ENCODE data around the gene POLA1.
"Not testable (repeated sequence)": the region's sequence is repeated elsewhere in the genome, so short reads cannot be mapped to it uniquely, and the experiment has no call there.

POLA1 gene

DNA sequence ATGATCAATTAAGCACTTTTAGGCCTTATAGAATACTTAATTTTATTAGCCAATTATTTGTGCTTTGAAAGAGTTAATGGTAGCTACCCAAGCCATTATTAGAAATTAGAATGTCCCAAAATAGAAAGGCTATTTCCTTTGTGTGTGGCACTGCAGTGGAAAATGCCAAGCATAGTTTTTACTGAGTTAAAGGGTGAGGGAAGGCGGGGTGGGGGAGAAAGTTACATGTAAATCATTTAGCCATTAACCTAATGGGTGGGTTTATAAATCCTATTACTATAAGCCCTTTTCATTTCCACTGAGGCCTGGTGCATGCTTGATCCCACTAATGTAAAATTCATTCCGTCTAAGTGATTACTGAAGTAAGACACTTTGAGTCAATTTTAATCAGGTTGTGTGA lies 105.8 kb downstream of the POLA1 start:
- TF ChIP-seq, protein P1, sequence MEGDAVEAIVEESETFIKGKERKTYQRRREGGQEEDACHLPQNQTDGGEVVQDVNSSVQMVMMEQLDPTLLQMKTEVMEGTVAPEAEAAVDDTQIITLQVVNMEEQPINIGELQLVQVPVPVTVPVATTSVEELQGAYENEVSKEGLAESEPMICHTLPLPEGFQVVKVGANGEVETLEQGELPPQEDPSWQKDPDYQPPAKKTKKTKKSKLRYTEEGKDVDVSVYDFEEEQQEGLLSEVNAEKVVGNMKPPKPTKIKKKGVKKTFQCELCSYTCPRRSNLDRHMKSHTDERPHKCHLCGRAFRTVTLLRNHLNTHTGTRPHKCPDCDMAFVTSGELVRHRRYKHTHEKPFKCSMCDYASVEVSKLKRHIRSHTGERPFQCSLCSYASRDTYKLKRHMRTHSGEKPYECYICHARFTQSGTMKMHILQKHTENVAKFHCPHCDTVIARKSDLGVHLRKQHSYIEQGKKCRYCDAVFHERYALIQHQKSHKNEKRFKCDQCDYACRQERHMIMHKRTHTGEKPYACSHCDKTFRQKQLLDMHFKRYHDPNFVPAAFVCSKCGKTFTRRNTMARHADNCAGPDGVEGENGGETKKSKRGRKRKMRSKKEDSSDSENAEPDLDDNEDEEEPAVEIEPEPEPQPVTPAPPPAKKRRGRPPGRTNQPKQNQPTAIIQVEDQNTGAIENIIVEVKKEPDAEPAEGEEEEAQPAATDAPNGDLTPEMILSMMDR (IDR thresholded peaks at IDR 0.05; ENCODE audit: control insufficient read depth, insufficient read depth, low read depth, low read length, missing control alignments) = no peak
- no peak overlapping the region for H3K4me3 ChIP-seq (ENCODE audit: control insufficient read depth, low read depth, low read length)
- no peak for DNase-seq (ENCODE audit: low read depth)

DNA sequence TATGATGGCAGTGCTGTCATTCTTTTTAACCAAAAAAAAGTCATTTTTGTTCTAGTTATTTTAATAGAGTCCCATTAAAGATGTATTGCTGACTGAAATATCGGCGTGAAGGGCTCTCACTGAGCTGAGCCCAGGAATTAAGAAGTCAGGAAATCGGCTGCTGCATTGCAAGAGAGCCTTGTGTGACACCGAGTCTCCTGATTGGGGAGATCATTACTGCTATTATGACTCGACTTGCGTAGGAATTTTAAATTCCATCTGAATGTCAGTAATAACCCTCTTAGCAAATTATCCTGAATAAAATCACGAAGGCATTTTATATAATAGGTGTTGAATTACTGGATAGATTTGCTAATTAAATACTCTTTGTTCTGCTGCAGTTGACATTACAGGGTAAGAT lies 111.5 kb downstream of the POLA1 start:
- no peak overlapping the region for H3K4me3 ChIP-seq (ENCODE audit: control insufficient read depth, low read depth, low read length)

DNA sequence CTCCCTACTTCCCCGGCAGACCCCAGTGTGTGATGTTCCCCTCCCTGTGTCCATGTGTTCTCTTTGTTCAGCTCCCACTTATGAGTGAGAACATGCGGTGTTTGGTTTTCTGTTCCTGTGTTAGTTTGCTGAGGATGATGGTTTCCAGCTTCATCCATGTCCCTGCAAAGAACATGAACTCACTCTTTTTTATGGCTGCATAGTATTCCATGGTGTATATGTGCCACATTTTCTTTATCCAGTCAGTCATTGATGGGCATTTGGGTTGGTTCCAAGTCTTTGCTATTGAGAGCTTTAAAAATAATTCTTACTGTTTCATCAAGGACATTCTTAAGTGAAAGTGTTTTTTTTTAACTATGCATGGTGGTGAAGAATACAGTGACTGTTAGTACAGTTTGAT lies 126.1 kb downstream of the POLA1 start:
- H3K4me3 ChIP-seq (ENCODE audit: control insufficient read depth, low read depth, low read length); DNase-seq (ENCODE audit: low read depth): not testable (repeated sequence)

More for the DNA sequence above, 111.5 kb downstream of the POLA1 start:
- no peak for DNase-seq (ENCODE audit: low read depth)
- TF ChIP-seq, protein P1 (IDR thresholded peaks at IDR 0.05; ENCODE audit: control insufficient read depth, insufficient read depth, low read depth, low read length, missing control alignments) = no peak

DNA sequence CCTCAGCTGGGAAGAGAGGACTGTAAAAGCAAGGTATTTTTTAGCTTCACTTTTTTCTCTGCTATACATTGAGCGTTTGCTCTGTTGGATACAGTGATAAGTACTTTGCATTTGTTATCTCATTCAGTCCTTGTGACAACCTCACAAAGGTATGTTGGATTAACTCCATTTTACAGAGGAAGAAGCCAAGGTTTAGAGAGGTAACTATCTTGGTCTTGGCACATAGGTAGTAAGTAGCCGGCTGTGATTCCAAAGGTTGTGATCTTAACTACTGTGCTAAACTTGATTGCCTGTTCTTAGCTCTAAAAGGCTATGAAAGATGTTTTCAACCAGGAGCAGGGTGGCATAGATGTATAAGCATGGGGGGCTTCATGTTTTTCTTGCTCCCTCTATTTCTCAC lies 134.4 kb downstream of the POLA1 start:
- no peak for DNase-seq (ENCODE audit: low read depth)
- TF ChIP-seq, protein P1 (IDR thresholded peaks at IDR 0.05; ENCODE audit: control insufficient read depth, insufficient read depth, low read depth, low read length, missing control alignments) = no peak
- H3K4me3 ChIP-seq (ENCODE audit: control insufficient read depth, low read depth, low read length) = no peak overlapping the region

DNA sequence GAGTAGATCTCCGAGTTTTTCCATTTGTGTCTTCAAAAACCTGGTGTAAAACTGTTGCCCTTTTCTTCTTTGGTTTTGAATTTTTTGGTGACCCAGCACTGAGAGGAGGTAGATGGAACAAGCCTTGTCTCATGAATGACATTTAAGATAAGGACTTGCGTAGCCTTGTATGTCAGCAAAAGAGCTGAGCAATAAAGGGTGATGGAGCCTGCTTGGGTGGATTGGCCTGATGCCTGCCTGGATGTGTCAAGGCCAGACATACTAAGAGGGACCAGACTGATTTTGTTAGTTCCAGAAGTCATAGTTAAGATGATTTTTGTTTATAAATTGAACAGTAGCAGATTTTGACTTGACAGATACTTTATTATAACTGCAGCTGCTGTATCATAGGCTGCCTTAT lies 134.9 kb downstream of the POLA1 start:
- no peak overlapping the region for H3K4me3 ChIP-seq (ENCODE audit: control insufficient read depth, low read depth, low read length)
- DNase-seq (ENCODE audit: low read depth) = no peak
- TF ChIP-seq, protein P1 (IDR thresholded peaks at IDR 0.05; ENCODE audit: control insufficient read depth, insufficient read depth, low read depth, low read length, missing control alignments) = no peak

DNA sequence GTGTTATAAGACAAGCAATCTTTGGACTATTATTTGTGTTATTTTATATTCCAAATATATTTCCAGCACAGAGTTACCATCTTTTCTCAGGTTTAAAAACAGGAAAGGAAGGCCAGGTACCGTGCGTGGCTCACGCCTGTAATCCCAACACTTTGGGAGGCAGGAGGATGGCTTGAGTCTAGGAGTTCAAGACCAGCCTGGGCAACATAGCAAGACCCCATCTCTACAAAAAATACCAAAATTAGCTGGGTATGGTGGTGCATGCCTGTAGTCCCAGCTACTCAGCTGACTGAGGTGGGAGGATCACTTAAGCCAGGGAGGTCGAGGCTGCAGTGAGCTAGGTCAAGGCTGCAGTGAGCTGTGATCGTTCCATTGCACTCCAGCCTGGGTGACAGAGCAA lies 140.0 kb downstream of the POLA1 start:
- H3K4me3 ChIP-seq (ENCODE audit: control insufficient read depth, low read depth, low read length) = no peak overlapping the region
- TF ChIP-seq, protein P1 (IDR thresholded peaks at IDR 0.05; ENCODE audit: control insufficient read depth, insufficient read depth, low read depth, low read length, missing control alignments) = no peak
- DNase-seq (ENCODE audit: low read depth) = no peak

DNA sequence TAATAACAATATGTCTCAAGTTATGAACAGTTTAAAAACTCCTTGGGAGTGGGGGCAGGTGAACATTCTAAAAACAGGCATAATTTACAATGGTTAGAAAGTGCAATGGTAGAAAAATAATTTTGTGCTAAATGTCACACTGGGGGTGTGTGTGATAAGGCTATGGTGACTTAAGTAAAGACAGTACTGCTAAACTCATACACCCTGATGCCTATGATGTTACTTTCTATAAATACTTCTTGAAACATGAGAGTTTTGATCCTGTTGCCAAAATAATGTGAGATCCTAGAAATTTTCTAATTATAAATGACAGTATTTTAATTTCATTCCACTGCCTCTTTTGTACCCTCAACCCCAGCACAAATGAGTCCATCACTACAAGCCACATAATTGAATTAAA lies 144.2 kb downstream of the POLA1 start:
- no peak for DNase-seq (ENCODE audit: low read depth)
- TF ChIP-seq, protein P1 (IDR thresholded peaks at IDR 0.05; ENCODE audit: control insufficient read depth, insufficient read depth, low read depth, low read length, missing control alignments) = no peak
- H3K4me3 ChIP-seq (ENCODE audit: control insufficient read depth, low read depth, low read length) = no peak overlapping the region
